SK-N-SH treated with all-trans-retinoic acid at 6 μM for 48 hours (cell line): ENCODE measurements around the gene CLNK.

Source experiments
- ATAC-seq: fragments of 200-7000 bp; cut with Tn5 transposase; 3 replicates; pipeline ENCODE4 v1.9.1; 2020; ENCODE audit warnings: mild to moderate bottlenecking, moderate library complexity
- BACH2 ChIP-seq: fragments of 250-450 bp; sonication (Bioruptor Pico); IDR thresholded peaks from 2 replicates; pipeline ENCODE4 v1.9.0; 2021; ENCODE audit warnings: mild to moderate bottlenecking, borderline replicate concordance
- CSDC2 ChIP-seq: fragments of 250-450 bp; sonication (Bioruptor Pico); IDR thresholded peaks from 2 replicates; pipeline ENCODE4 v1.5.0; 2020; ENCODE audit warnings: mild to moderate bottlenecking, moderate library complexity
- ESRRG ChIP-seq: fragments of 250-450 bp; sonication (Bioruptor Pico); IDR thresholded peaks from 2 replicates; pipeline ENCODE4 v1.6.1; 2021; ENCODE audit warnings: mild to moderate bottlenecking
- GLIS3 ChIP-seq: fragments of 250-450 bp; sonication (Bioruptor Pico); IDR thresholded peaks from 2 replicates; pipeline ENCODE4 v1.5.0; 2020; ENCODE audit warnings: mild to moderate bottlenecking, moderate library complexity
- ISL1 ChIP-seq: fragments of 250-450 bp; sonication (Bioruptor Pico); IDR thresholded peaks from 2 replicates; pipeline ENCODE4 v2.1.2; 2022; ENCODE audit warnings: mild to moderate bottlenecking, moderate library complexity
- OSR1 ChIP-seq: fragments of 250-450 bp; sonication (Bioruptor Pico); IDR thresholded peaks from 2 replicates; pipeline ENCODE4 v1.8.0; 2022; ENCODE audit warnings: moderate library complexity, mild to moderate bottlenecking, inconsistent platforms
- PPARA ChIP-seq: fragments of 250-450 bp; sonication (Bioruptor Pico); IDR thresholded peaks from 2 replicates; pipeline ENCODE4 v1.5.0; 2020; ENCODE audit warnings: mild to moderate bottlenecking, borderline replicate concordance
- RARB ChIP-seq: fragments of 250-450 bp; sonication (Bioruptor Pico); IDR thresholded peaks from 2 replicates; pipeline ENCODE4 v1.8.0; 2021; ENCODE audit warnings: mild to moderate bottlenecking, moderate library complexity
- SNAI2 ChIP-seq: fragments of 250-450 bp; sonication (Bioruptor Pico); IDR thresholded peaks from 2 replicates; pipeline ENCODE4 v1.5.0; 2020; ENCODE audit warnings: mild to moderate bottlenecking, moderate library complexity
- TOX ChIP-seq: fragments of 250-450 bp; sonication (Bioruptor Pico); IDR thresholded peaks from 2 replicates; pipeline ENCODE4 v1.8.0; 2021; ENCODE audit warnings: mild to moderate bottlenecking, moderate library complexity, borderline replicate concordance
- ZC3H10 ChIP-seq: fragments of 250-450 bp; sonication (Bioruptor Pico); IDR thresholded peaks from 2 replicates; pipeline ENCODE4 v1.5.1; 2021; ENCODE audit warnings: mild to moderate bottlenecking, moderate library complexity
- ZFP3 ChIP-seq: fragments of 250-450 bp; sonication (Bioruptor Pico); IDR thresholded peaks from 2 replicates; pipeline ENCODE4 v1.5.0; 2020; ENCODE audit warnings: mild to moderate bottlenecking, moderate library complexity
- ZFP30 ChIP-seq: fragments of 450-650 bp; formaldehyde crosslinking; IDR thresholded peaks from 2 replicates; pipeline ENCODE4 v1.5.0; 2022; ENCODE audit warnings: mild to moderate bottlenecking, moderate library complexity
- ZNF565 ChIP-seq: fragments of 450-650 bp; formaldehyde crosslinking; conservative IDR thresholded peaks from 2 replicates; pipeline ENCODE4 v1.5.0; 2020; ENCODE audit warnings: low read depth, mild to moderate bottlenecking, moderate library complexity
- ZNF70 ChIP-seq: fragments of 450-650 bp; formaldehyde crosslinking; IDR thresholded peaks from 2 replicates; pipeline ENCODE4 v1.5.0; 2020; ENCODE audit warnings: mild to moderate bottlenecking, moderate library complexity
- ZNF8 ChIP-seq: fragments of 450-650 bp; formaldehyde crosslinking; IDR thresholded peaks from 2 replicates; pipeline ENCODE4 v1.5.0; 2020; ENCODE audit warnings: mild to moderate bottlenecking, moderate library complexity
- TF ChIP-seq, protein P1 (sequence below): fragments of 250-450 bp; sonication (Bioruptor Pico); IDR thresholded peaks from 2 replicates; pipeline ENCODE4 v1.5.0; 2020; ENCODE audit warnings: mild to moderate bottlenecking, moderate library complexity
- TF ChIP-seq, protein P2 (sequence below): fragments of 250-450 bp; sonication (Bioruptor Pico); IDR thresholded peaks from 2 replicates; pipeline ENCODE4 v1.8.0; 2020; ENCODE audit warnings: mild to moderate bottlenecking, moderate library complexity, borderline replicate concordance
- TF ChIP-seq, protein P3 (sequence below): fragments of 250-450 bp; sonication (Bioruptor Pico); IDR thresholded peaks from 2 replicates; pipeline ENCODE4 v1.5.1; 2021; ENCODE audit warnings: mild to moderate bottlenecking, moderate library complexity
- TF ChIP-seq, protein P4 (sequence below): fragments of 250-450 bp; sonication (Bioruptor Pico); IDR thresholded peaks from 2 replicates; pipeline ENCODE4 v1.5.1; 2020; ENCODE audit warnings: low read depth, mild to moderate bottlenecking, moderate library complexity
- TF ChIP-seq, protein P5 (sequence below): fragments of 250-450 bp; sonication (Bioruptor Pico); IDR thresholded peaks from 2 replicates; pipeline ENCODE4 v1.8.0; 2021; ENCODE audit warnings: low read depth, mild to moderate bottlenecking, moderate library complexity, borderline replicate concordance

The CLNK gene

DNA sequence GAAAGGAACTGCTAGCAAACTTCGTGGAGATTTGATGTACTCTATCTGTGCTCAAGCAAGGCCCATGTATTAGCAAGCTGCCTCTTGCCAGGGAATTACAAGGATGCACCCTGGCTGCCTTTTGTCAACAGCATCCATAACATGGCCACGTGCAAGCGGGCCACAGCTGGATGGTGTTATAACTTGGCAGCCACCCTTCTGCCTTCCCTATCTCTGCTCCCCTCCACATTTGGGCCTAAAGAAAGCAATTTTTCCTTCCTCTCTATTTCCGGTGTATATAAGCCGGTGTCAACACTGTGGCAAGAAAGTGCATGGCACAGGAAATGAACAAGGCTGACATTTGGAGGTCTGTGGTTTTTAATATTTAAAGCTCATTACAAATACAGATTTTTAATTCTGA, 94.8 kb downstream of the CLNK start (continued):
- TF ChIP-seq, protein P1, sequence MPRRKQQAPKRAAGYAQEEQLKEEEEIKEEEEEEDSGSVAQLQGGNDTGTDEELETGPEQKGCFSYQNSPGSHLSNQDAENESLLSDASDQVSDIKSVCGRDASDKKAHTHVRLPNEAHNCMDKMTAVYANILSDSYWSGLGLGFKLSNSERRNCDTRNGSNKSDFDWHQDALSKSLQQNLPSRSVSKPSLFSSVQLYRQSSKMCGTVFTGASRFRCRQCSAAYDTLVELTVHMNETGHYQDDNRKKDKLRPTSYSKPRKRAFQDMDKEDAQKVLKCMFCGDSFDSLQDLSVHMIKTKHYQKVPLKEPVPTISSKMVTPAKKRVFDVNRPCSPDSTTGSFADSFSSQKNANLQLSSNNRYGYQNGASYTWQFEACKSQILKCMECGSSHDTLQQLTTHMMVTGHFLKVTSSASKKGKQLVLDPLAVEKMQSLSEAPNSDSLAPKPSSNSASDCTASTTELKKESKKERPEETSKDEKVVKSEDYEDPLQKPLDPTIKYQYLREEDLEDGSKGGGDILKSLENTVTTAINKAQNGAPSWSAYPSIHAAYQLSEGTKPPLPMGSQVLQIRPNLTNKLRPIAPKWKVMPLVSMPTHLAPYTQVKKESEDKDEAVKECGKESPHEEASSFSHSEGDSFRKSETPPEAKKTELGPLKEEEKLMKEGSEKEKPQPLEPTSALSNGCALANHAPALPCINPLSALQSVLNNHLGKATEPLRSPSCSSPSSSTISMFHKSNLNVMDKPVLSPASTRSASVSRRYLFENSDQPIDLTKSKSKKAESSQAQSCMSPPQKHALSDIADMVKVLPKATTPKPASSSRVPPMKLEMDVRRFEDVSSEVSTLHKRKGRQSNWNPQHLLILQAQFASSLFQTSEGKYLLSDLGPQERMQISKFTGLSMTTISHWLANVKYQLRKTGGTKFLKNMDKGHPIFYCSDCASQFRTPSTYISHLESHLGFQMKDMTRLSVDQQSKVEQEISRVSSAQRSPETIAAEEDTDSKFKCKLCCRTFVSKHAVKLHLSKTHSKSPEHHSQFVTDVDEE (CRISPR knock-in tag): no peak
- no peak for TF ChIP-seq ESRRG (CRISPR knock-in tag)
- TF ChIP-seq, all 23 proteins: peak for 0

DNA sequence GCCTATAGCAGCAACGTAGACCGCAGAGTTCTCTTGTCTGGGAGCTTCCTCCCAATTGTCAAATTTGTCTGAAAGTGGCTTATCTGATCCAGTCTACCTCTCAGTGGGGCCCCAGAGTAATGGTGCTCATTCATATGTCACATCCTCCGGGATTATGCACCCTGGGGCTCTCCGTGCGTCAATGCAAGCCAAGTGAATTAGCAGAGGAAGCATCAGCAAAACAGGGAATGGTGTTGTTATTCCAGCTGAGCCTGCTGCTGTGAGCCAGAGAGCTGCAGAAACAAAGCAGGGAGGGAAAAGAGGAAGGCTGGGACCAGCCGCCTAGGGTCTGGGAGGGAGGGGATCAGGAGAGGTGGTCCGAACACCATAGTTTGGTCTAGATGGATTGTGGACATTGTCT, 95.2 kb downstream of the CLNK start:
- TF ChIP-seq, protein P2, sequence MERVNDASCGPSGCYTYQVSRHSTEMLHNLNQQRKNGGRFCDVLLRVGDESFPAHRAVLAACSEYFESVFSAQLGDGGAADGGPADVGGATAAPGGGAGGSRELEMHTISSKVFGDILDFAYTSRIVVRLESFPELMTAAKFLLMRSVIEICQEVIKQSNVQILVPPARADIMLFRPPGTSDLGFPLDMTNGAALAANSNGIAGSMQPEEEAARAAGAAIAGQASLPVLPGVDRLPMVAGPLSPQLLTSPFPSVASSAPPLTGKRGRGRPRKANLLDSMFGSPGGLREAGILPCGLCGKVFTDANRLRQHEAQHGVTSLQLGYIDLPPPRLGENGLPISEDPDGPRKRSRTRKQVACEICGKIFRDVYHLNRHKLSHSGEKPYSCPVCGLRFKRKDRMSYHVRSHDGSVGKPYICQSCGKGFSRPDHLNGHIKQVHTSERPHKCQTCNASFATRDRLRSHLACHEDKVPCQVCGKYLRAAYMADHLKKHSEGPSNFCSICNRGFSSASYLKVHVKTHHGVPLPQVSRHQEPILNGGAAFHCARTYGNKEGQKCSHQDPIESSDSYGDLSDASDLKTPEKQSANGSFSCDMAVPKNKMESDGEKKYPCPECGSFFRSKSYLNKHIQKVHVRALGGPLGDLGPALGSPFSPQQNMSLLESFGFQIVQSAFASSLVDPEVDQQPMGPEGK (CRISPR knock-in tag): no peak
- TF ChIP-seq BACH2 (CRISPR knock-in tag) (no peak), RARB (CRISPR knock-in tag) (no peak), ZC3H10 (no peak), ISL1 (no peak), ZNF8 (CRISPR knock-in tag) (no peak), CSDC2 (CRISPR knock-in tag) (no peak), ZFP3 (CRISPR knock-in tag) (no peak), OSR1 (CRISPR knock-in tag) (no peak), PPARA (no peak), SNAI2 (no peak), ESRRG (CRISPR knock-in tag) (no peak), ZFP30 (CRISPR knock-in tag) (no peak), TOX (CRISPR knock-in tag) (no peak), ZNF70 (CRISPR knock-in tag) (no peak)
- TF ChIP-seq, protein P3, sequence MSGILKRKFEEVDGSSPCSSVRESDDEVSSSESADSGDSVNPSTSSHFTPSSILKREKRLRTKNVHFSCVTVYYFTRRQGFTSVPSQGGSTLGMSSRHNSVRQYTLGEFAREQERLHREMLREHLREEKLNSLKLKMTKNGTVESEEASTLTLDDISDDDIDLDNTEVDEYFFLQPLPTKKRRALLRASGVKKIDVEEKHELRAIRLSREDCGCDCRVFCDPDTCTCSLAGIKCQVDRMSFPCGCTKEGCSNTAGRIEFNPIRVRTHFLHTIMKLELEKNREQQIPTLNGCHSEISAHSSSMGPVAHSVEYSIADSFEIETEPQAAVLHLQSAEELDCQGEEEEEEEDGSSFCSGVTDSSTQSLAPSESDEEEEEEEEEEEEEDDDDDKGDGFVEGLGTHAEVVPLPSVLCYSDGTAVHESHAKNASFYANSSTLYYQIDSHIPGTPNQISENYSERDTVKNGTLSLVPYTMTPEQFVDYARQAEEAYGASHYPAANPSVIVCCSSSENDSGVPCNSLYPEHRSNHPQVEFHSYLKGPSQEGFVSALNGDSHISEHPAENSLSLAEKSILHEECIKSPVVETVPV: no peak
- TF ChIP-seq, protein P4, sequence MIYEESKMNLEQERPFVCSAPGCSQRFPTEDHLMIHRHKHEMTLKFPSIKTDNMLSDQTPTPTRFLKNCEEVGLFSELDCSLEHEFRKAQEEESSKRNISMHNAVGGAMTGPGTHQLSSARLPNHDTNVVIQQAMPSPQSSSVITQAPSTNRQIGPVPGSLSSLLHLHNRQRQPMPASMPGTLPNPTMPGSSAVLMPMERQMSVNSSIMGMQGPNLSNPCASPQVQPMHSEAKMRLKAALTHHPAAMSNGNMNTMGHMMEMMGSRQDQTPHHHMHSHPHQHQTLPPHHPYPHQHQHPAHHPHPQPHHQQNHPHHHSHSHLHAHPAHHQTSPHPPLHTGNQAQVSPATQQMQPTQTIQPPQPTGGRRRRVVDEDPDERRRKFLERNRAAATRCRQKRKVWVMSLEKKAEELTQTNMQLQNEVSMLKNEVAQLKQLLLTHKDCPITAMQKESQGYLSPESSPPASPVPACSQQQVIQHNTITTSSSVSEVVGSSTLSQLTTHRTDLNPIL: no peak
- TF ChIP-seq, protein P1 (CRISPR knock-in tag): no peak
- TF ChIP-seq, protein P5, sequence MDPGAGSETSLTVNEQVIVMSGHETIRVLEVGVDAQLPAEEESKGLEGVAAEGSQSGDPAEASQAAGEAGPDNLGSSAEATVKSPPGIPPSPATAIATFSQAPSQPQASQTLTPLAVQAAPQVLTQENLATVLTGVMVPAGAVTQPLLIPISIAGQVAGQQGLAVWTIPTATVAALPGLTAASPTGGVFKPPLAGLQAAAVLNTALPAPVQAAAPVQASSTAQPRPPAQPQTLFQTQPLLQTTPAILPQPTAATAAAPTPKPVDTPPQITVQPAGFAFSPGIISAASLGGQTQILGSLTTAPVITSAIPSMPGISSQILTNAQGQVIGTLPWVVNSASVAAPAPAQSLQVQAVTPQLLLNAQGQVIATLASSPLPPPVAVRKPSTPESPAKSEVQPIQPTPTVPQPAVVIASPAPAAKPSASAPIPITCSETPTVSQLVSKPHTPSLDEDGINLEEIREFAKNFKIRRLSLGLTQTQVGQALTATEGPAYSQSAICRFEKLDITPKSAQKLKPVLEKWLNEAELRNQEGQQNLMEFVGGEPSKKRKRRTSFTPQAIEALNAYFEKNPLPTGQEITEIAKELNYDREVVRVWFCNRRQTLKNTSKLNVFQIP (CRISPR knock-in tag): no peak
- ATAC-seq: no peak

DNA sequence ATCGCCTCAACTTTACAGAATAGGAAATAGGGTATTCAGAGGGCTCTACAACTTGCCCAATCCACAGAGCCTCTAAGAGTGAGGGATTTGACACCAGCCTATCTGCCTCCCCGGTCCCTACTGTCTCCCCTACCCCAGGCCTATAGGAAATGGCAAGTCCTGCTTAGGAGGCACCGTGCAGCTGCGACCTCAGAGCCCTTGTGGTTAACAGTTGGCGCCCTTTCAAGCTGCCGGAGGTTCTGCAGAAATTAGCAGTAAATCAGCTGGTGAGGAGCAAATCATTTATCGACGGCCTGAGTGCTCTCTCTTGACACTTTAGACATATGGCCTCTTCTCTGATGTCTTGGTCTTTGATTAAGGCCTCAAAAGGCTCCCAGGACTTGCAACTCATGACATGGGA, 96.9 kb downstream of the CLNK start:
- no peak for ATAC-seq
- TF ChIP-seq CSDC2 (CRISPR knock-in tag) (no peak), ZNF8 (CRISPR knock-in tag) (no peak), ZNF565 (no peak), GLIS3 (CRISPR knock-in tag) (no peak)
- TF ChIP-seq, protein P1 (CRISPR knock-in tag): no peak
- TF ChIP-seq, protein P4: no peak
